ENCODE data around the gene NMT1. TPM values are rescaled to one million over a fixed set of nuclear protein-coding genes. Genes with fewer than 3 reads are reported as not detected.

Gene NMT1
- total and polyA plus RNA-seq, 10 donors, result 37.5 to 108 (median 63.9) TPM

DNA sequence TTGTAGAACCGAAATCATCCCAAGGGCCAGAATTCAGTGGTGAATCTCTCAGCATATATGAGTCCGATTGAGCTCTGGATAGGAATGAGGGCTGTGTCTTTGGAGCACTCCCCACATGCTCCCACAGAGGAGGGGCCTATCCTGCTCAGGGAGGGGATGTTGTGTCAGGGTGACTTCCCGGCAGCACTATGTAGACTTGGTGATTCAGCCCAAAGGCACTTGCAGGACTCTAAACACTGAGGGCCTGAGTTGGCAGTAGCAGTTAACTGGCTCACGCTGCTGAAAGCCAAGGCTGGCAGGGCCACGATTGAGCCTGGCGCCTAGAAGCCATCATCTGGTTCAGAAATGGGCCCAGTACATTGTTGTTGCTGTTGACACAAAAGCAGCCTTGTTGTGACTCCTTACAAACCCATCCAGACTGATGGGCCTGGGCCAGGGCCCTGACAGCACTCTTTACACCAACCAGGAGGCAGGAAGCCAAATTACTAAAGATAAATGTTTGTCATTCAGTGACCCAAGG, 31.9 kb downstream of the NMT1 start:
- intact Hi-C loops (cut with DNase I; ENCODE audit: low total_unique reads), result no loop called here
- no peak for DNase-seq

DNA sequence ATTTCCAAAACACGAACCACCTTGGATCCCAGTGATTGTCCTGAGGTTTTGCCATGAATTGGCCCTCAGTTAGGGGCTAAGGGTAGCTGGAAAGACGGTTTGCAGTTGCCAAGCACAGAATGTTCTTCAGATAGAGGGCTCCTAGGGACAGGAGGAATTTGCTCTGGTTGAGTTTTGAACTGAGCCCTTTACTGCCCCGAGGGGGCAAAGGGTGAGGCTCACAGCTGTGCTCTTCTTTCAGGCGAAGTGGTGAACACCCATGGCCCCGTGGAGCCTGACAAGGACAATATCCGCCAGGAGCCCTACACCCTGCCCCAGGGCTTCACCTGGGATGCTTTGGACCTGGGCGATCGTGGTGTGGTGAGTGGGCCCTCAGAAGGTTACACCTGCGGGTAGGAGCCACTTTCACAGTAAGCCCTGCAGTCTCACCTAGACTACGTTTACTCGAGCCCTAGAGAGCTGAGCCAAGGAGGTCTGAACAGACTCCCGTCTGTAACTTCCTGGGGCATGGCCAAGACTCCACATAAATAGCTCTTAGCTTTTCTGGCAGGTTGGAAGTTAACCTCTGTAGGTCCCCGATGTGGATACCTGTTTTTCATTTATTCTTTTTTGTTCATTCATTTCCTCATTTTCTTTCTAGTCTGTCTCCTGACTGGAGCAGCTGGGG, 32.5 kb downstream of the NMT1 start:
- TF ChIP-seq POLR2AphosphoS5 (IDR thresholded peaks at IDR 0.05), result no peak
- no peak for TF ChIP-seq POLR2A (IDR thresholded peaks at IDR 0.05)
- TF ChIP-seq, protein P1, sequence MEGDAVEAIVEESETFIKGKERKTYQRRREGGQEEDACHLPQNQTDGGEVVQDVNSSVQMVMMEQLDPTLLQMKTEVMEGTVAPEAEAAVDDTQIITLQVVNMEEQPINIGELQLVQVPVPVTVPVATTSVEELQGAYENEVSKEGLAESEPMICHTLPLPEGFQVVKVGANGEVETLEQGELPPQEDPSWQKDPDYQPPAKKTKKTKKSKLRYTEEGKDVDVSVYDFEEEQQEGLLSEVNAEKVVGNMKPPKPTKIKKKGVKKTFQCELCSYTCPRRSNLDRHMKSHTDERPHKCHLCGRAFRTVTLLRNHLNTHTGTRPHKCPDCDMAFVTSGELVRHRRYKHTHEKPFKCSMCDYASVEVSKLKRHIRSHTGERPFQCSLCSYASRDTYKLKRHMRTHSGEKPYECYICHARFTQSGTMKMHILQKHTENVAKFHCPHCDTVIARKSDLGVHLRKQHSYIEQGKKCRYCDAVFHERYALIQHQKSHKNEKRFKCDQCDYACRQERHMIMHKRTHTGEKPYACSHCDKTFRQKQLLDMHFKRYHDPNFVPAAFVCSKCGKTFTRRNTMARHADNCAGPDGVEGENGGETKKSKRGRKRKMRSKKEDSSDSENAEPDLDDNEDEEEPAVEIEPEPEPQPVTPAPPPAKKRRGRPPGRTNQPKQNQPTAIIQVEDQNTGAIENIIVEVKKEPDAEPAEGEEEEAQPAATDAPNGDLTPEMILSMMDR (IDR thresholded peaks at IDR 0.05 in 8 of 11, conservative IDR thresholded peaks at IDR 0.05 in 3 of 11), result no peak
- Histone ChIP-seq H3K36me3 (peaks cover 6 to 100% (median 95%) of the 10 kb centered on the region in 6 donors), H3K27ac (peak overlapping the region in 7 of 8 donors; percentile 52 to 71 (median 66)), H3K4me1 (peaks cover 0 to 16% (median 2%) of the 10 kb centered on the region in 6 donors), H3K4me3 (no peak overlapping the region), H3K9me3 (no peaks in the 10 kb centered on the region), H3K27me3 (replicated peaks in 1 of 7) (no peaks in the 10 kb centered on the region)
- no peak for DNase-seq
- 79 to 87% (median 83%) methylated on average over 13 of the region's 13 CpGs for WGBS, 5 donors
- intact Hi-C loops (cut with DNase I; ENCODE audit: low total_unique reads), result no loop called here

More for the DNA sequence above, 31.9 kb downstream of the NMT1 start:
- WGBS, 5 donors, result 81 to 89% (median 83%) methylated on average over 2 to 6 of the region's 6 CpGs
- H3K4me1 ChIP-seq, result peaks cover 0 to 13% (median 0%) of the 10 kb centered on the region in 6 donors
- no peak overlapping the region for H3K4me3 ChIP-seq
- H3K27ac ChIP-seq, result peak overlapping the region in 7 of 8 donors; percentile 52 to 71 (median 66)
- no peaks in the 10 kb centered on the region for H3K9me3 ChIP-seq
- TF ChIP-seq, protein P1 (IDR thresholded peaks at IDR 0.05 in 8 of 11, conservative IDR thresholded peaks at IDR 0.05 in 3 of 11), result no peak
- peak in 2 of 3 donors; percentile 54 to 58 for TF ChIP-seq POLR2AphosphoS5 (IDR thresholded peaks at IDR 0.05)
- TF ChIP-seq POLR2A (IDR thresholded peaks at IDR 0.05), result no peak
- H3K27me3 ChIP-seq (replicated peaks in 1 of 7), result no peaks in the 10 kb centered on the region
- peaks cover 6 to 100% (median 95%) of the 10 kb centered on the region in 6 donors for H3K36me3 ChIP-seq

DNA sequence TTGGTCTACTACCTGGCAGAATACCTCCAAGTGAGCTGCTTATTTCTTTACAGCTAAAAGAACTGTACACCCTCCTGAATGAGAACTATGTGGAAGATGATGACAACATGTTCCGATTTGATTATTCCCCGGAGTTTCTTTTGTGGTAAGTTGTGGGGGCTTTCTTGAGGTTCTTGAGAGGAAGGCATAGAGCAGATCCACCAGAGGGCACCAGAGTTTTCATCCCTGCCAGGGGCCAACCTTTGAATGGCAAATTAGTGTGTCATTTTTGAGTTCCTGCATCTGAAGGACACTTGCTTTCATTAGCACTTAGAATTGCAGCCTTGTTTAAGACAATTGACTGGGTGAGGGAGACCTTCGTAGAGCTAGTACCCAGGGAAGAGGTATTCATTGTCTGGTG, 35.0 kb downstream of the NMT1 start:
- no peak for DNase-seq
- no peak for TF ChIP-seq POLR2AphosphoS5 (IDR thresholded peaks at IDR 0.05)
- no peak for TF ChIP-seq POLR2A (IDR thresholded peaks at IDR 0.05)
- TF ChIP-seq, protein P1 (IDR thresholded peaks at IDR 0.05 in 8 of 11, conservative IDR thresholded peaks at IDR 0.05 in 3 of 11), result peak in 6 of 11 experiments; percentile 13 to 38 (median 32)
- WGBS, 5 donors, result 69 to 84% (median 76%) methylated on average over 3 of the region's 3 CpGs
- Histone ChIP-seq H3K36me3 (peaks cover 3 to 100% (median 95%) of the 10 kb centered on the region in 6 donors), H3K4me3 (no peak overlapping the region), H3K27me3 (replicated peaks in 1 of 7) (no peaks in the 10 kb centered on the region), H3K27ac (no peak overlapping the region), H3K9me3 (no peaks in the 10 kb centered on the region), H3K4me1 (peaks cover 0 to 25% (median 5%) of the 10 kb centered on the region in 6 donors)
- intact Hi-C loops (cut with DNase I; ENCODE audit: low total_unique reads), result no loop called here

DNA sequence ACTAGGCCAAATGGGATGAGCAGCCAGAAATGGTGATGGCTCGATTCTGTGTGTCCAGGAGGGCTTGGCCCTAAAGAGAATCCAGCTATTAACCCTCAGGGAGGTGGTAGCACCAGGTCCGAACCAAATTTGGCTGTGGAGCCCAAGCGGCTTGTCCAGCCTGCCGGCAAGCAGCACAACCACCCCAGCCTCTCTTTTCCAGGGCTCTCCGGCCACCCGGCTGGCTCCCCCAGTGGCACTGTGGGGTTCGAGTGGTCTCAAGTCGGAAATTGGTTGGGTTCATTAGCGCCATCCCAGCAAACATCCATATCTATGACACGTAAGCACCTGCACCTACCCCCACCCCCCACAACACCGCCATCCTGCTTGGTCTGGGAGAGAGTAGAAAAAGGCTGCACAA, 35.8 kb downstream of the NMT1 start:
- TF ChIP-seq, protein P1 (IDR thresholded peaks at IDR 0.05 in 8 of 11, conservative IDR thresholded peaks at IDR 0.05 in 3 of 11), result no peak
- TF ChIP-seq POLR2AphosphoS5 (IDR thresholded peaks at IDR 0.05) (no peak), POLR2A (IDR thresholded peaks at IDR 0.05) (no peak)
- WGBS, 5 donors, result 94 to 96% (median 95%) methylated on average over 11 of the region's 11 CpGs
- Histone ChIP-seq H3K27ac (no peak overlapping the region), H3K36me3 (peaks cover 3 to 100% (median 96%) of the 10 kb centered on the region in 6 donors), H3K4me3 (no peak overlapping the region), H3K9me3 (no peaks in the 10 kb centered on the region), H3K4me1 (peaks cover 0 to 25% (median 5%) of the 10 kb centered on the region in 6 donors), H3K27me3 (replicated peaks in 1 of 7) (no peaks in the 10 kb centered on the region)
- no peak for DNase-seq
- intact Hi-C loops (cut with DNase I; ENCODE audit: low total_unique reads), result no loop called here

Data from spleen (tissue), 11 donors.